Effector memory CD4-positive, alpha-beta T cell (primary cell): Measurements from ENCODE around the gene GADL1.

Source experiments
- DNase-seq, 3 donors: peaks; one replicate each; pipeline ENCODE4 v3.0.0-alpha.2; 2020
- H3K27ac ChIP-seq: 2 replicates; pipeline ENCODE4 v1.7.0; 2013; ENCODE audit warnings: mild to moderate bottlenecking, low read length, moderate library complexity; ENCODE audit not compliant: insufficient read depth, poor library complexity, severe bottlenecking
- H3K27me3 ChIP-seq: replicated peaks from 2 replicates; pipeline ENCODE4 v1.7.0; 2013; ENCODE audit warnings: mild to moderate bottlenecking, low read length; ENCODE audit not compliant: insufficient read depth, control insufficient read depth, poor library complexity, severe bottlenecking
- H3K36me3 ChIP-seq: 2 replicates; pipeline ENCODE4 v1.7.0; 2013; ENCODE audit warnings: mild to moderate bottlenecking, low read length, moderate library complexity; ENCODE audit not compliant: control insufficient read depth, insufficient read depth
- H3K4me1 ChIP-seq: 2 replicates; pipeline ENCODE4 v1.7.0; 2013; ENCODE audit warnings: low read length, mild to moderate bottlenecking; ENCODE audit not compliant: control insufficient read depth, insufficient read depth, poor library complexity, severe bottlenecking
- H3K4me3 ChIP-seq: 2 replicates; pipeline ENCODE4 v1.7.0; 2013; ENCODE audit warnings: low read length, low read depth, mild to moderate bottlenecking; ENCODE audit not compliant: insufficient read depth, poor library complexity, severe bottlenecking
- H3K9me3 ChIP-seq: 2 replicates; pipeline ENCODE4 v1.7.0; 2013; ENCODE audit warnings: mild to moderate bottlenecking, low read length, moderate library complexity; ENCODE audit not compliant: control insufficient read depth
- total RNA-seq, 3 donors: gene quantifications; one replicate each; lab custom pipeline; 2026; lab: John Stamatoyannopoulos, UW

The GADL1 gene
- total RNA-seq, result 0 reads per million in 3 donors

GRCh38 chr3:30894521-30895251, at the start of gene GADL1:
GADL1 (minus strand) TSS chr3:30894661; CDS start chr3:30894614, 47 bp downstream.
- no peak for DNase-seq
- no peaks in the 10 kb centered on the region for H3K4me1 ChIP-seq

GRCh38 chr3:30944124-30944523, 49.7 kb upstream of the GADL1 start:
- H3K9me3 ChIP-seq, result no peaks in the 10 kb centered on the region
- no peak overlapping the region for H3K4me3 ChIP-seq
- H3K4me1 ChIP-seq, result no peaks in the 10 kb centered on the region
- H3K27me3 ChIP-seq, result no peaks in the 10 kb centered on the region
- DNase-seq, result no peak
- H3K27ac ChIP-seq, result no peak overlapping the region
- H3K36me3 ChIP-seq, result no peaks in the 10 kb centered on the region

More at GRCh38 chr3:30894521-30895251, at the start of gene GADL1:
- Histone ChIP-seq H3K36me3 (no peaks in the 10 kb centered on the region), H3K4me3 (peak within 1 kb of the TSS; percentile 52), H3K27me3 (peaks cover 16% of the 10 kb centered on the region), H3K9me3 (no peaks in the 10 kb centered on the region), H3K27ac (no peak within 1 kb of the TSS)

GRCh38 chr3:30943206-30943605, 48.7 kb upstream of the GADL1 start:
- Histone ChIP-seq H3K4me3 (no peak overlapping the region), H3K36me3 (no peaks in the 10 kb centered on the region), H3K27me3 (no peaks in the 10 kb centered on the region), H3K9me3 (no peaks in the 10 kb centered on the region), H3K27ac (no peak overlapping the region), H3K4me1 (no peaks in the 10 kb centered on the region)
- no peak for DNase-seq

- DNase-seq, result no peak
- no peaks in the 10 kb centered on the region for H3K27me3 ChIP-seq
- no peaks in the 10 kb centered on the region for H3K36me3 ChIP-seq
- H3K4me1 ChIP-seq, result no peaks in the 10 kb centered on the region
- no peak overlapping the region for H3K4me3 ChIP-seq
- H3K9me3 ChIP-seq, result no peaks in the 10 kb centered on the region
- H3K27ac ChIP-seq, result no peak overlapping the region
Measured at GRCh38 chr3:30941342-30941741, 46.9 kb upstream of the GADL1 start.

GRCh38 chr3:30940740-30941139, 46.3 kb upstream of the GADL1 start:
- Histone ChIP-seq H3K9me3 (no peaks in the 10 kb centered on the region), H3K36me3 (no peaks in the 10 kb centered on the region), H3K4me1 (no peaks in the 10 kb centered on the region), H3K4me3 (no peak overlapping the region), H3K27me3 (no peaks in the 10 kb centered on the region), H3K27ac (no peak overlapping the region)
- no peak for DNase-seq

GRCh38 chr3:30934208-30934550, 39.7 kb upstream of the GADL1 start:
- no peak overlapping the region for H3K27ac ChIP-seq
- no peaks in the 10 kb centered on the region for H3K36me3 ChIP-seq
- no peaks in the 10 kb centered on the region for H3K27me3 ChIP-seq
- DNase-seq, result no peak
- H3K4me3 ChIP-seq, result no peak overlapping the region
- H3K4me1 ChIP-seq, result no peaks in the 10 kb centered on the region
- no peaks in the 10 kb centered on the region for H3K9me3 ChIP-seq

GRCh38 chr3:30933478-30934207, 39.2 kb upstream of the GADL1 start:
- no peak for DNase-seq
- no peaks in the 10 kb centered on the region for H3K4me1 ChIP-seq
- no peaks in the 10 kb centered on the region for H3K27me3 ChIP-seq
- H3K27ac ChIP-seq, result no peak overlapping the region
- no peaks in the 10 kb centered on the region for H3K36me3 ChIP-seq
- H3K4me3 ChIP-seq, result no peak overlapping the region
- H3K9me3 ChIP-seq, result no peaks in the 10 kb centered on the region

- Histone ChIP-seq H3K4me3 (no peak overlapping the region), H3K4me1 (no peaks in the 10 kb centered on the region), H3K9me3 (no peaks in the 10 kb centered on the region), H3K27ac (no peak overlapping the region), H3K36me3 (no peaks in the 10 kb centered on the region), H3K27me3 (no peaks in the 10 kb centered on the region)
- DNase-seq, result no peak
Measured at GRCh38 chr3:30932513-30933098, 38.1 kb upstream of the GADL1 start.

GRCh38 chr3:30924763-30925162, 30.3 kb upstream of the GADL1 start:
- Histone ChIP-seq H3K27me3 (no peaks in the 10 kb centered on the region), H3K27ac (no peak overlapping the region)
- no peak for DNase-seq

GRCh38 chr3:30919564-30919963, 25.1 kb upstream of the GADL1 start:
- H3K27me3 ChIP-seq, result no peaks in the 10 kb centered on the region
- DNase-seq, result no peak
- H3K36me3 ChIP-seq, result no peaks in the 10 kb centered on the region
- no peaks in the 10 kb centered on the region for H3K4me1 ChIP-seq
- H3K4me3 ChIP-seq, result no peak overlapping the region
- H3K9me3 ChIP-seq, result no peaks in the 10 kb centered on the region
- no peak overlapping the region for H3K27ac ChIP-seq

More at GRCh38 chr3:30924763-30925162, 30.3 kb upstream of the GADL1 start:
- H3K4me3 ChIP-seq, result no peak overlapping the region
- H3K9me3 ChIP-seq, result no peaks in the 10 kb centered on the region
- H3K36me3 ChIP-seq, result no peaks in the 10 kb centered on the region
- H3K4me1 ChIP-seq, result no peaks in the 10 kb centered on the region
